ENCODE measurements around the gene TMLHE.
"Not testable (repeated sequence)": the region's sequence is repeated elsewhere in the genome, so short reads cannot be mapped to it uniquely, and the experiment has no call there.

The TMLHE gene

GRCh38 chrX:155491421-155491820 is 121.3 kb downstream of the TMLHE start:
- not testable (repeated sequence) for DNase-seq (ENCODE audit: low spot score)

GRCh38 chrX:155477136-155477535 is 135.6 kb downstream of the TMLHE start:
- not testable (repeated sequence) for DNase-seq (ENCODE audit: low spot score)

DNA sequence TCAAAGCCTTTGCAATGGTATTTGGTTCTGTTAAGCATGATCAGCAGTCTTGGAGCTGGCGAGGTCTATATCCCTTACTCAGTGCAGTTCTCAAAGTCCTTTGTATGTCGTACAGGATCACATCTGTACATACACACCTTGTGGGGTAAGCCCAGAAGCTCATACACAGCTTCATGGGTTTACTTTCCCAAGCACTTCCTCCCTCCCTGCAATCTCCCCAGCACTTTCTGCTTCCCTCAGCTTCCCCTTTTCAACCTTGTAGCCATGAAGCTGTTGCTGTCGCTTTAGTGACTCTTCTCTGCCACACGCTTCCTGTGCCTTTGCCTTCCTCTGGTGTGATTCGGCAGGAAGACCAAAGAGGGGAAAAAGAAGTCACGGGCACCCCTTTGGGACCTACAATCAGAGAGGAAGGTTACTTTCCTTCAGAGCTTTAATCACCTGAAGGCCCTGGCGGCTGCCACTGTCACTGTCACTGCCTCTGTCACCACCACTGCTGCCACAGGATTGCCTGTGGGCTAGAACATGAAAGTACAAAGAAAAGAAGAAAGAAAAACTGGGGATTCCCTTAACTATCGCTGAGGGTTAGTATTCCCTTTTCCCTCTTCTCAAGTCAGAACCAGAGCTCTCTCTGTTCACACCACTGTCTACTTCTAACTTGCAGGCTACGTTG is 146.3 kb downstream of the TMLHE start:
- not testable (repeated sequence) for DNase-seq (ENCODE audit: low spot score)

DNA sequence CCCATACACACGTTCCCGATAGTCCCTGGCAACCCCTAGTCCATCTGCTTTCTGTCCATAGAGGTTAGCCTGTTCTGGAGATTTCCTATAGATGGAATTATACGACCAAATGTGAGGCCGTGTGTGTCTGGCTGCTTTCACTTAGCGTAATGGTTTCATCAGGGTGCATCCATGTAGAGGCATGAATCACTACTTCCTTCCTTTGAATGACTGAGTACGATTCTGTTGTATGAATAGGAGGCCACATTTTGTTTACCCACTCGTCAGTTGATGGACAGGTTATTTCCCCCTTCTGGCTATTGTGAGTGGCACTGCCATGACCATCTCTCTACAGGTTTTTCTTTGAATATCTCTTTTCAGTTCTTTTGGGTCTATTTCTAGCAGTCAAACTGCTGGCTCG is 152.3 kb downstream of the TMLHE start:
- DNase-seq (ENCODE audit: low spot score) = not testable (repeated sequence)

DNA sequence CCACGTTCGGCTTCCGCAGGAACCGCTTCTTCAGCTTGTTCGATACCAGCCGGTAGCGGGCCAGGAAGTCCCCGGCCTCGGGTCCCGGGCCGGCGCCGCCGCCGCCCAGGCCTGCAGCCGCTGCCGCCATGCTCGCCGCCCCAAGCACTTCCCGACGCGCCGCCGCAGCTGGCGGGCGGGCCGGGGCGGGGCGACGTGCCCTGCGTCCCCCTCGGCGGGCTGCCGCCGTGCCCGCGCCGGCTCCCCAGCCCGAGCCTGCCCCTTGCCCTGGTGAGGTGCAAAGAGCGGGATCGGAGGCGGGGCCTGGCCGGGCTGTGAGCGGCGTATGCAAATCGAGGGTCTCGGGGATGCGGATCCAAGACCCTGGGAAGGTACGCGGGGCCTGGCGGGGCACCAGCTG is 154.3 kb downstream of the TMLHE start, which contains the start of gene F8A3:
Gene F8A3, minus strand, starts transcription at position 150 of the 400 bp plus-strand sequence. Its CDS starts 20 bp downstream, at position 130.
- not testable (repeated sequence) for DNase-seq (ENCODE audit: low spot score)

DNA sequence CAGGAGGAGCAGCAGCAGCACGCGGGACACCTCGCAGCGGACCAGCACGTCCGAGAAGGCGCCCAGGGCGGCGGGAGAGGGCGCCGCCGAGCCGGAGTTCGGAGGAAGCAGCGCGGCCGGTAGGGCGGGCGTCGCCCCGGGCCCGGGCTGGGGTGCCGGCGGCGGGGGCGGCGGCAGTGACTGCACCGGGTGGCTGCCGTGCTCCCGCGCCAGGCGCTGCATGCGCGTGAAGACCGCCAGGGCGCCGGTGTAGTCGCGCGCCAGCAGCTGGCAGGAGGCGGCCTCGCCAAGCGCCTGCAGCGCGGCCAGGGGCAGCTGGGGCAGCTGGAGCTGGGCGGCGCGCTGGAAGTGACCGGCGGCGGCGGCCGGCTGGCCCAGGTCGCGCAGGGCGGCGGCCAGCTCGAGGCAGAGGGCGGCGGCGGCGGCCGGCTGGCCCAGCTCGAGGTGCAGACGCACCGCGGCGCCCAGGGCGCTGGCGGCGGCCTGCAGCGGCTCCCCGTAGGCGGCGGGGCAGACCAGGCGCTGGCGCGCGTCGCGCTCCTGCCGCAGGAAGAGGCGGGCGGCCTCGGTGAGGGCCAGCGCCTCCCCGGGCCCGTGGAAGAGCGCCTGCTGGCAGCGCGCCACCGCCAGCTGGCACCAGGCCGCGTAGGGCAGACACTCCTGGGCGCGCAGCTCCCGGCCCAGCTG is 154.8 kb downstream of the TMLHE start:
- DNase-seq (ENCODE audit: low spot score) = not testable (repeated sequence)

- no peak for DNase-seq (ENCODE audit: low spot score)
Measured at GRCh38 chrX:155441097-155441496, 171.7 kb downstream of the TMLHE start.

All from pons (tissue), 1 donor.